Skeletal muscle satellite cell (primary cell): Measurements from ENCODE around the gene DIS3L2.
A peak's percentile ranks its signal among the peaks of the same experiment; 100 is the strongest.

Experiments
- H3K27me3 ChIP-seq: 2 replicates; pipeline ENCODE4 v1.7.0; 2013; ENCODE audit warnings: low read length; ENCODE audit not compliant: control insufficient read depth, insufficient read depth
- H3K36me3 ChIP-seq: 2 replicates; pipeline ENCODE4 v1.7.0; 2013; ENCODE audit warnings: mild to moderate bottlenecking, control low read depth, low read length; ENCODE audit not compliant: insufficient read depth
- H3K4me1 ChIP-seq: 2 replicates; pipeline ENCODE4 v1.7.0; 2013; ENCODE audit warnings: low read length; ENCODE audit not compliant: control insufficient read depth, insufficient read depth
- H3K4me2 ChIP-seq: 2 replicates; pipeline ENCODE4 v1.7.0; 2013; ENCODE audit warnings: mild to moderate bottlenecking, low read length
- H3K4me3 ChIP-seq: 2 replicates; pipeline ENCODE4 v1.7.0; 2013; ENCODE audit warnings: low read length
- H3K9ac ChIP-seq: 2 replicates; pipeline ENCODE4 v1.7.0; 2013; ENCODE audit warnings: mild to moderate bottlenecking, low read depth, low read length, moderate library complexity
- H3K9me3 ChIP-seq: replicated peaks from 2 replicates; pipeline ENCODE4 v1.7.0; 2013; ENCODE audit warnings: mild to moderate bottlenecking, control low read depth, low read length

DIS3L2 gene

GRCh38 chr2:232315923-232316299 is 354.4 kb downstream of the DIS3L2 start:
- Histone ChIP-seq H3K9me3 (no peaks in the 10 kb centered on the region), H3K4me3 (peak overlapping the region; percentile 48), H3K36me3 (no peaks in the 10 kb centered on the region), H3K9ac (peak overlapping the region; percentile 73), H3K27me3 (no peaks in the 10 kb centered on the region), H3K4me2 (peak overlapping the region; percentile 62), H3K4me1 (peaks cover 27% of the 10 kb centered on the region)

GRCh38 chr2:232316461-232317330 is 355.2 kb downstream of the DIS3L2 start:
- H3K9ac ChIP-seq = peak overlapping the region; percentile 73
- H3K27me3 ChIP-seq = no peaks in the 10 kb centered on the region
- H3K4me2 ChIP-seq = peak overlapping the region; percentile 62
- no peak overlapping the region for H3K4me3 ChIP-seq
- H3K36me3 ChIP-seq = no peaks in the 10 kb centered on the region
- no peaks in the 10 kb centered on the region for H3K9me3 ChIP-seq
- H3K4me1 ChIP-seq = peaks cover 25% of the 10 kb centered on the region

GRCh38 chr2:232318169-232318855 is 356.8 kb downstream of the DIS3L2 start:
- no peak overlapping the region for H3K9ac ChIP-seq
- H3K4me3 ChIP-seq = no peak overlapping the region
- peaks cover 25% of the 10 kb centered on the region for H3K4me1 ChIP-seq
- H3K27me3 ChIP-seq = no peaks in the 10 kb centered on the region
- no peaks in the 10 kb centered on the region for H3K9me3 ChIP-seq
- no peak overlapping the region for H3K4me2 ChIP-seq
- H3K36me3 ChIP-seq = no peaks in the 10 kb centered on the region

GRCh38 chr2:232319067-232319802 is 357.7 kb downstream of the DIS3L2 start:
- Histone ChIP-seq H3K36me3 (no peaks in the 10 kb centered on the region), H3K4me3 (no peak overlapping the region), H3K9me3 (no peaks in the 10 kb centered on the region), H3K4me1 (peaks cover 25% of the 10 kb centered on the region), H3K27me3 (no peaks in the 10 kb centered on the region), H3K9ac (no peak overlapping the region), H3K4me2 (no peak overlapping the region)

GRCh38 chr2:232319803-232320442 is 358.4 kb downstream of the DIS3L2 start:
- H3K4me3 ChIP-seq = no peak overlapping the region
- H3K4me1 ChIP-seq = peaks cover 20% of the 10 kb centered on the region
- H3K36me3 ChIP-seq = no peaks in the 10 kb centered on the region
- no peak overlapping the region for H3K4me2 ChIP-seq
- H3K27me3 ChIP-seq = no peaks in the 10 kb centered on the region
- no peaks in the 10 kb centered on the region for H3K9me3 ChIP-seq
- no peak overlapping the region for H3K9ac ChIP-seq

GRCh38 chr2:232320443-232320803 is 358.9 kb downstream of the DIS3L2 start:
- Histone ChIP-seq H3K27me3 (no peaks in the 10 kb centered on the region), H3K9ac (no peak overlapping the region), H3K9me3 (no peaks in the 10 kb centered on the region), H3K4me3 (no peak overlapping the region), H3K4me2 (no peak overlapping the region), H3K36me3 (no peaks in the 10 kb centered on the region), H3K4me1 (peaks cover 15% of the 10 kb centered on the region)

GRCh38 chr2:232321156-232321816 is 359.8 kb downstream of the DIS3L2 start:
- no peaks in the 10 kb centered on the region for H3K27me3 ChIP-seq
- no peaks in the 10 kb centered on the region for H3K9me3 ChIP-seq
- H3K4me3 ChIP-seq = no peak overlapping the region
- no peak overlapping the region for H3K9ac ChIP-seq
- H3K4me1 ChIP-seq = peaks cover 8% of the 10 kb centered on the region
- H3K36me3 ChIP-seq = no peaks in the 10 kb centered on the region
- no peak overlapping the region for H3K4me2 ChIP-seq

- Histone ChIP-seq H3K4me3 (no peak overlapping the region), H3K4me1 (peaks cover 1% of the 10 kb centered on the region), H3K4me2 (no peak overlapping the region), H3K36me3 (no peaks in the 10 kb centered on the region), H3K27me3 (no peaks in the 10 kb centered on the region), H3K9ac (no peak overlapping the region), H3K9me3 (no peaks in the 10 kb centered on the region)
These were observed 360.5 kb downstream of the DIS3L2 start for GRCh38 chr2:232321817-232322559.

- no peak overlapping the region for H3K4me2 ChIP-seq
- H3K27me3 ChIP-seq = no peaks in the 10 kb centered on the region
- no peaks in the 10 kb centered on the region for H3K9me3 ChIP-seq
- H3K36me3 ChIP-seq = no peaks in the 10 kb centered on the region
- no peak overlapping the region for H3K4me3 ChIP-seq
- H3K4me1 ChIP-seq = no peaks in the 10 kb centered on the region
- H3K9ac ChIP-seq = no peak overlapping the region
These were observed 361.2 kb downstream of the DIS3L2 start for GRCh38 chr2:232322560-232323327.

GRCh38 chr2:232323328-232323650 is 361.8 kb downstream of the DIS3L2 start:
- Histone ChIP-seq H3K4me2 (no peak overlapping the region), H3K27me3 (no peaks in the 10 kb centered on the region), H3K9me3 (no peaks in the 10 kb centered on the region), H3K4me1 (no peaks in the 10 kb centered on the region), H3K9ac (no peak overlapping the region), H3K4me3 (no peak overlapping the region), H3K36me3 (no peaks in the 10 kb centered on the region)
